Measurements from ENCODE around the gene CMTR1.

The CMTR1 gene

GRCh38 chr6:37487591-37488380, 54.8 kb downstream of the CMTR1 start:
- no peak overlapping the region for H2AFZ ChIP-seq
- H3K36me3 ChIP-seq (ENCODE audit: control insufficient read depth, insufficient read depth, low read length), result no peaks in the 10 kb centered on the region
- H3K4me2 ChIP-seq (ENCODE audit: low read length), result no peak overlapping the region
- H3K4me3 ChIP-seq (ENCODE audit: low read depth, low read length), result no peak overlapping the region
- no peak overlapping the region for H3K9ac ChIP-seq
- H3K9me3 ChIP-seq (ENCODE audit: control insufficient read depth, low read length), result no peaks in the 10 kb centered on the region
- peaks cover 8% of the 10 kb centered on the region for H3K4me1 ChIP-seq
- TF ChIP-seq CTCF (IDR thresholded peaks at IDR 0.05), result no peak
- H3K79me2 ChIP-seq, result no peaks in the 10 kb centered on the region
- no peak overlapping the region for H3K27ac ChIP-seq
- no peaks in the 10 kb centered on the region for H3K27me3 ChIP-seq (ENCODE audit: control insufficient read depth, insufficient read depth, low read length)

- Histone ChIP-seq H3K79me2 (no peaks in the 10 kb centered on the region), H2AFZ (no peak overlapping the region), H3K27ac (no peak overlapping the region), H3K4me2 (ENCODE audit: low read length) (no peak overlapping the region), H3K27me3 (ENCODE audit: control insufficient read depth, insufficient read depth, low read length) (no peaks in the 10 kb centered on the region), H3K4me1 (peaks cover 8% of the 10 kb centered on the region), H3K36me3 (ENCODE audit: control insufficient read depth, insufficient read depth, low read length) (no peaks in the 10 kb centered on the region), H3K9me3 (ENCODE audit: control insufficient read depth, low read length) (no peaks in the 10 kb centered on the region), H3K9ac (no peak overlapping the region), H3K4me3 (ENCODE audit: low read depth, low read length) (no peak overlapping the region)
- no peak for TF ChIP-seq CTCF (IDR thresholded peaks at IDR 0.05)
Measured at GRCh38 chr6:37488476-37488875, 55.5 kb downstream of the CMTR1 start.

- no peak overlapping the region for H3K27ac ChIP-seq
- H3K9me3 ChIP-seq (ENCODE audit: control insufficient read depth, low read length), result no peaks in the 10 kb centered on the region
- H3K4me3 ChIP-seq (ENCODE audit: low read depth, low read length), result no peak overlapping the region
- no peaks in the 10 kb centered on the region for H3K36me3 ChIP-seq (ENCODE audit: control insufficient read depth, insufficient read depth, low read length)
- no peak overlapping the region for H3K4me2 ChIP-seq (ENCODE audit: low read length)
- H3K4me1 ChIP-seq, result peaks cover 8% of the 10 kb centered on the region
- H3K9ac ChIP-seq, result no peak overlapping the region
- H2AFZ ChIP-seq, result no peak overlapping the region
- no peak for TF ChIP-seq CTCF (IDR thresholded peaks at IDR 0.05)
- no peaks in the 10 kb centered on the region for H3K79me2 ChIP-seq
- H3K27me3 ChIP-seq (ENCODE audit: control insufficient read depth, insufficient read depth, low read length), result no peaks in the 10 kb centered on the region
Measured at GRCh38 chr6:37489697-37490336, 56.8 kb downstream of the CMTR1 start.

- no peak for TF ChIP-seq CTCF (IDR thresholded peaks at IDR 0.05)
- Histone ChIP-seq H3K79me2 (no peaks in the 10 kb centered on the region), H3K9me3 (ENCODE audit: control insufficient read depth, low read length) (no peaks in the 10 kb centered on the region), H3K4me2 (ENCODE audit: low read length) (no peak overlapping the region), H2AFZ (no peak overlapping the region), H3K9ac (no peak overlapping the region), H3K4me3 (ENCODE audit: low read depth, low read length) (no peak overlapping the region), H3K27ac (no peak overlapping the region), H3K4me1 (peaks cover 8% of the 10 kb centered on the region), H3K27me3 (ENCODE audit: control insufficient read depth, insufficient read depth, low read length) (no peaks in the 10 kb centered on the region), H3K36me3 (ENCODE audit: control insufficient read depth, insufficient read depth, low read length) (no peaks in the 10 kb centered on the region)
Measured at GRCh38 chr6:37490536-37491170, 57.6 kb downstream of the CMTR1 start.

All from parathyroid adenoma (tissue), 2 donors.